Measurements from ENCODE around the gene DNASE1L3. TPM values are rescaled to one million over a fixed set of nuclear protein-coding genes. Genes with fewer than 3 reads are reported as not detected.

DNASE1L3 gene
- total and polyA plus RNA-seq, 2 experiments from 2014 or later: not detected

DNA sequence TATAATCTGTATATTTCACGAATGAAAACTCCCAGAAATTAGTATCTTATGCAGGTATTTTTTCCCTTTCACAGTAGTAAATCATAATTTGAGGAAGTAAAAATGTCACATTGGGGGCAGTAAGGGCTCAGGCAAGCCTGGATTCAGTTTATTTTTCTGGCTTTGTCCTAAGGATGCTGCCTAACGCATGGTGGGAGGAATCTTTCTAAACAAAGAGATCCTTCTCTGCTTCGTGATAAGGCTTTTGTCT, 35.7 kb downstream of the DNASE1L3 start:
- no peak overlapping the region for H3K4me3 ChIP-seq
- Mint-ChIP-seq H3K4me3 (no peak overlapping the region), H3K36me3 (ENCODE audit: low read depth) (peaks cover 11% of the 10 kb centered on the region), H3K27ac (peak overlapping the region; percentile 57; the same call in 1 of the 2 replicates), H3K4me1 (peaks cover 37% of the 10 kb centered on the region), H3K9me3 (no peaks in the 10 kb centered on the region), H3K27me3 (ENCODE audit: insufficient read depth, low read depth, poor library complexity) (peaks cover 16% of the 10 kb centered on the region)
- ATAC-seq: no peak
- 0 out of 2 replicates have a peak overlapping the region, but pooled peaks have one; percentile 1 for H3K27ac ChIP-seq (ENCODE audit: low read depth)
- H3K4me2 ChIP-seq: no peak overlapping the region
- DNase-seq (ENCODE audit: low spot score): no peak
- H3K36me3 ChIP-seq (ENCODE audit: insufficient read depth): no peaks in the 10 kb centered on the region; the same call in 1 of the 2 replicates
- H3K9me2 ChIP-seq (ENCODE audit: insufficient read depth): no peaks in the 10 kb centered on the region
- H3K4me1 ChIP-seq (ENCODE audit: insufficient read depth): peaks cover 29% of the 10 kb centered on the region
- H3K79me2 ChIP-seq (replicated peaks; ENCODE audit: insufficient read depth): no peaks in the 10 kb centered on the region
- TF ChIP-seq JUNB (IDR thresholded peaks at IDR 0.05; ENCODE audit: unreplicated experiment) (no peak), NANOG (IDR thresholded peaks at IDR 0.05; ENCODE audit: borderline replicate concordance) (no peak), ZNF114 (CRISPR knock-in tag; IDR thresholded peaks at IDR 0.05) (no peak), ZNF331 (CRISPR knock-in tag; IDR thresholded peaks at IDR 0.05; ENCODE audit: low read depth) (no peak)
- TF ChIP-seq, protein P1, sequence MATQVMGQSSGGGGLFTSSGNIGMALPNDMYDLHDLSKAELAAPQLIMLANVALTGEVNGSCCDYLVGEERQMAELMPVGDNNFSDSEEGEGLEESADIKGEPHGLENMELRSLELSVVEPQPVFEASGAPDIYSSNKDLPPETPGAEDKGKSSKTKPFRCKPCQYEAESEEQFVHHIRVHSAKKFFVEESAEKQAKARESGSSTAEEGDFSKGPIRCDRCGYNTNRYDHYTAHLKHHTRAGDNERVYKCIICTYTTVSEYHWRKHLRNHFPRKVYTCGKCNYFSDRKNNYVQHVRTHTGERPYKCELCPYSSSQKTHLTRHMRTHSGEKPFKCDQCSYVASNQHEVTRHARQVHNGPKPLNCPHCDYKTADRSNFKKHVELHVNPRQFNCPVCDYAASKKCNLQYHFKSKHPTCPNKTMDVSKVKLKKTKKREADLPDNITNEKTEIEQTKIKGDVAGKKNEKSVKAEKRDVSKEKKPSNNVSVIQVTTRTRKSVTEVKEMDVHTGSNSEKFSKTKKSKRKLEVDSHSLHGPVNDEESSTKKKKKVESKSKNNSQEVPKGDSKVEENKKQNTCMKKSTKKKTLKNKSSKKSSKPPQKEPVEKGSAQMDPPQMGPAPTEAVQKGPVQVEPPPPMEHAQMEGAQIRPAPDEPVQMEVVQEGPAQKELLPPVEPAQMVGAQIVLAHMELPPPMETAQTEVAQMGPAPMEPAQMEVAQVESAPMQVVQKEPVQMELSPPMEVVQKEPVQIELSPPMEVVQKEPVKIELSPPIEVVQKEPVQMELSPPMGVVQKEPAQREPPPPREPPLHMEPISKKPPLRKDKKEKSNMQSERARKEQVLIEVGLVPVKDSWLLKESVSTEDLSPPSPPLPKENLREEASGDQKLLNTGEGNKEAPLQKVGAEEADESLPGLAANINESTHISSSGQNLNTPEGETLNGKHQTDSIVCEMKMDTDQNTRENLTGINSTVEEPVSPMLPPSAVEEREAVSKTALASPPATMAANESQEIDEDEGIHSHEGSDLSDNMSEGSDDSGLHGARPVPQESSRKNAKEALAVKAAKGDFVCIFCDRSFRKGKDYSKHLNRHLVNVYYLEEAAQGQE (IDR thresholded peaks at IDR 0.05; ENCODE audit: unreplicated experiment): no peak
- H2AFZ ChIP-seq: no peak overlapping the region
- 0 out of 2 replicates have a peak, but pooled peaks cover 10% of the 10 kb centered on the region for H3F3A ChIP-seq (replicated peaks; ENCODE audit: low read depth)
- H3K27me3 ChIP-seq (ENCODE audit: insufficient read depth): no peaks in the 10 kb centered on the region
- H4K20me1 ChIP-seq (replicated peaks; ENCODE audit: insufficient read depth): no peaks in the 10 kb centered on the region; the same call in 1 of the 2 replicates

DNA sequence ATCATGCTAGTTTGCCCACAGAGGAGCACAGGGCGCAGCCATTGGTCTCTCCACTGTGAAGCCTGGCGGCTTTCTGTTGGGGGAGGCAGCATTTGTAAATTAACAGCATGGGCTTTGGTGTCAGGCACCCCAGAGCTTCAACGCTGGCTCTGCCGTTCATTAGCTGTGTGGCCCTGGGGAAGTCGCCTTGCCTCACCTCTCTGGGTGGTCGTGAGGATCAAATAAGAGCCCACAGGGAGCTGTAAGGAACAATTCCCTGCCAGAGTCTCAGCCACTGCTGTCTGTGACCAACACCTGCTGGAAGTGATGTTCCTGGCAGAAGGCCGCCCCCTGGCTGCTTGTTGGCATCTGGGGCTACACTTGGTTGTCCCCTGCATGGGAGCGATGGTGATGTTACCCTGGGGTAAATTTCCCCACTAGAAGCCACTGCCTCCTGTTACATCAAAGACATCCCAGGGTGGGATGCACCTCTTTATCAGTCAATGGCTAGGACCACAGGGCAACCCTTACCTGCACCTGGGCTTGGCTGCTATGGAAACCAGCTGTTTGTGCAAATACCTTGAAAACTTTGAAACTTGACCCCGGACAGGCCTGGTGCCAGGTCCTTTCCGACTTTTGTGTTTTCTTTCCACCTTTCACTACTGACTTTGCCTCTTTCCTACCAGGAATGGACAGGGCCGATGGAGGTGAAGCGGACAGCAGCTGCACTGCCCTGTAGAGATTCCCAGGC, 36.9 kb downstream of the DNASE1L3 start:
- Mint-ChIP-seq H3K36me3 (ENCODE audit: low read depth) (peaks cover 18% of the 10 kb centered on the region), H3K4me1 (peaks cover 37% of the 10 kb centered on the region), H3K27ac (peak overlapping the region; percentile 80), H3K4me3 (no peak overlapping the region; the same call in 2 of the 3 replicates), H3K9me3 (no peaks in the 10 kb centered on the region; the same call in 2 of the 3 replicates), H3K27me3 (ENCODE audit: insufficient read depth, low read depth, poor library complexity) (peaks cover 16% of the 10 kb centered on the region)
- Histone ChIP-seq H3K4me3 (no peak overlapping the region), H3F3A (replicated peaks; ENCODE audit: low read depth) (0 out of 2 replicates have a peak, but pooled peaks cover 10% of the 10 kb centered on the region), H4K20me1 (replicated peaks; ENCODE audit: insufficient read depth) (no peaks in the 10 kb centered on the region; the same call in 1 of the 2 replicates), H3K36me3 (ENCODE audit: insufficient read depth) (no peaks in the 10 kb centered on the region; the same call in 1 of the 2 replicates), H3K79me2 (replicated peaks; ENCODE audit: insufficient read depth) (no peaks in the 10 kb centered on the region), H3K27me3 (ENCODE audit: insufficient read depth) (no peaks in the 10 kb centered on the region), H3K9me2 (ENCODE audit: insufficient read depth) (no peaks in the 10 kb centered on the region), H3K4me1 (ENCODE audit: insufficient read depth) (peaks cover 29% of the 10 kb centered on the region), H3K27ac (ENCODE audit: low read depth) (0 out of 2 replicates have a peak overlapping the region, but pooled peaks have one; percentile 1), H2AFZ (no peak overlapping the region), H3K4me2 (0 out of 2 replicates have a peak overlapping the region, but pooled peaks have one; percentile 36)
- ATAC-seq: peak; percentile 28
- TF ChIP-seq STAT1 (IDR thresholded peaks at IDR 0.05; ENCODE audit: unreplicated experiment): no peak
- TF ChIP-seq, protein P2, sequence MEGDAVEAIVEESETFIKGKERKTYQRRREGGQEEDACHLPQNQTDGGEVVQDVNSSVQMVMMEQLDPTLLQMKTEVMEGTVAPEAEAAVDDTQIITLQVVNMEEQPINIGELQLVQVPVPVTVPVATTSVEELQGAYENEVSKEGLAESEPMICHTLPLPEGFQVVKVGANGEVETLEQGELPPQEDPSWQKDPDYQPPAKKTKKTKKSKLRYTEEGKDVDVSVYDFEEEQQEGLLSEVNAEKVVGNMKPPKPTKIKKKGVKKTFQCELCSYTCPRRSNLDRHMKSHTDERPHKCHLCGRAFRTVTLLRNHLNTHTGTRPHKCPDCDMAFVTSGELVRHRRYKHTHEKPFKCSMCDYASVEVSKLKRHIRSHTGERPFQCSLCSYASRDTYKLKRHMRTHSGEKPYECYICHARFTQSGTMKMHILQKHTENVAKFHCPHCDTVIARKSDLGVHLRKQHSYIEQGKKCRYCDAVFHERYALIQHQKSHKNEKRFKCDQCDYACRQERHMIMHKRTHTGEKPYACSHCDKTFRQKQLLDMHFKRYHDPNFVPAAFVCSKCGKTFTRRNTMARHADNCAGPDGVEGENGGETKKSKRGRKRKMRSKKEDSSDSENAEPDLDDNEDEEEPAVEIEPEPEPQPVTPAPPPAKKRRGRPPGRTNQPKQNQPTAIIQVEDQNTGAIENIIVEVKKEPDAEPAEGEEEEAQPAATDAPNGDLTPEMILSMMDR (conservative IDR thresholded peaks at IDR 0.05; ENCODE audit: low read depth in 2 of 2): peak; percentile 53 to 85
- DNase-seq (ENCODE audit: low spot score): peak; percentile 77

Data from GM23338 (cell line).